Measurements from ENCODE around the gene ZFC3H1.

DNA sequence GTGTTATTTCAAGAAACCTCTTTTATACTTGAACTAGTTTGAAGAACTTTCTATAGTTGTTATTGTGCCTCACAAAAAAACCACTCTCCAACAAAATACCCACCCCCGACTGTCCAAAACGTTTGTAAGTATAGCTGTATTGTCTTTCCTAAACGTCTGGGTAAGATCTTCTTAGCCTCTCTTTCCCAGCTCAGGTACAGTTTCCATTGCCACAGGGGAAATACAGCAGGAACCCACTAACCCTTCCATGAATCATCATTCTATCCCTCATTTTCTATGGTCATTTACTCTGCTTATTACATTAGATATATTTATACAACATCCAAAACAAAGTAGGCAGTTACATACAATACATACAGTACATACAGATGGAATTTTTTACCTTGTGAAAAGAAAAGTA is 70.8 kb downstream of the ZFC3H1 start:
- TF ChIP-seq, protein P1, sequence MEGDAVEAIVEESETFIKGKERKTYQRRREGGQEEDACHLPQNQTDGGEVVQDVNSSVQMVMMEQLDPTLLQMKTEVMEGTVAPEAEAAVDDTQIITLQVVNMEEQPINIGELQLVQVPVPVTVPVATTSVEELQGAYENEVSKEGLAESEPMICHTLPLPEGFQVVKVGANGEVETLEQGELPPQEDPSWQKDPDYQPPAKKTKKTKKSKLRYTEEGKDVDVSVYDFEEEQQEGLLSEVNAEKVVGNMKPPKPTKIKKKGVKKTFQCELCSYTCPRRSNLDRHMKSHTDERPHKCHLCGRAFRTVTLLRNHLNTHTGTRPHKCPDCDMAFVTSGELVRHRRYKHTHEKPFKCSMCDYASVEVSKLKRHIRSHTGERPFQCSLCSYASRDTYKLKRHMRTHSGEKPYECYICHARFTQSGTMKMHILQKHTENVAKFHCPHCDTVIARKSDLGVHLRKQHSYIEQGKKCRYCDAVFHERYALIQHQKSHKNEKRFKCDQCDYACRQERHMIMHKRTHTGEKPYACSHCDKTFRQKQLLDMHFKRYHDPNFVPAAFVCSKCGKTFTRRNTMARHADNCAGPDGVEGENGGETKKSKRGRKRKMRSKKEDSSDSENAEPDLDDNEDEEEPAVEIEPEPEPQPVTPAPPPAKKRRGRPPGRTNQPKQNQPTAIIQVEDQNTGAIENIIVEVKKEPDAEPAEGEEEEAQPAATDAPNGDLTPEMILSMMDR (IDR thresholded peaks at IDR 0.05; ENCODE audit: insufficient read depth, low read length), result no peak
- TF ChIP-seq POLR2AphosphoS5 (IDR thresholded peaks at IDR 0.05; ENCODE audit: low read depth), result no peak

Measured in HL-60 (cell line).